WTC11 (cell line): ENCODE results near the gene PRELID3B. TPM values are rescaled to one million over a fixed set of nuclear protein-coding genes. Genes with fewer than 3 reads are reported as not detected.

Experiments
- ATAC-seq: fragments of 200-7000 bp; cut with Tn5 transposase; 2 replicates; pipeline ENCODE4 v1.10.0; 2021; ENCODE audit warnings: mild to moderate bottlenecking, moderate library complexity
- CTCF ChIA-PET: fragments of 300-600 bp; sonication (Branson Sonifier 250); formaldehyde crosslinking; loops from one replicate; lab custom pipeline; 2021; ENCODE audit warnings: antibody characterized with exemption; lab: Charles Lee
- POLR2A ChIA-PET: fragments of 350-600 bp; sonication (Branson Sonifier 250); formaldehyde crosslinking; loops from one replicate; lab custom pipeline; 2021; ENCODE audit warnings: antibody characterized with exemption; lab: Charles Lee
- DNase-seq: peaks from one replicate; pipeline ENCODE4 v3.0.0; 2021; ENCODE audit warnings: low spot score
- H3K27ac Mint-ChIP-seq: 2 replicates; pipeline ENCODE4 v1.8.0; 2021; ENCODE audit warnings: mixed read lengths
- H3K27me3 Mint-ChIP-seq: 2 replicates; pipeline ENCODE4 v1.8.0; 2021; ENCODE audit warnings: low read depth, mild to moderate bottlenecking, moderate library complexity, mixed read lengths
- H3K36me3 Mint-ChIP-seq: 2 replicates; pipeline ENCODE4 v1.8.0; 2021; ENCODE audit warnings: mixed read lengths
- H3K4me1 Mint-ChIP-seq: 2 replicates; pipeline ENCODE4 v1.8.0; 2022; ENCODE audit warnings: mixed read lengths
- H3K4me3 Mint-ChIP-seq: 2 replicates; pipeline ENCODE4 v1.8.0; 2021; ENCODE audit warnings: mild to moderate bottlenecking, moderate library complexity, mixed read lengths
- H3K9me3 Mint-ChIP-seq: 2 replicates; pipeline ENCODE4 v1.8.0; 2021; ENCODE audit warnings: mixed read lengths
- AR ChIP-seq: fragments of 250-450 bp; sonication (Bioruptor Pico); IDR thresholded peaks from 2 replicates; pipeline ENCODE4 v1.9.0; 2021; ENCODE audit warnings: mild to moderate bottlenecking
- ATF1 ChIP-seq: sonication (generic); formaldehyde crosslinking; IDR thresholded peaks from 2 replicates; pipeline ENCODE4 v1.8.1; 2023; ENCODE audit warnings: mild to moderate bottlenecking, moderate library complexity, missing genetic modification reagents
- ATF3 ChIP-seq: sonication (generic); formaldehyde crosslinking; conservative IDR thresholded peaks from 2 replicates; pipeline ENCODE4 v1.8.1; 2022; ENCODE audit warnings: mild to moderate bottlenecking, missing genetic modification reagents
- CBFB ChIP-seq: sonication (generic); formaldehyde crosslinking; IDR thresholded peaks from 2 replicates; pipeline ENCODE4 v1.8.1; 2022; ENCODE audit warnings: mild to moderate bottlenecking, low read depth, missing genetic modification reagents
- E2F4 ChIP-seq: sonication (generic); formaldehyde crosslinking; IDR thresholded peaks from 2 replicates; pipeline ENCODE4 v1.8.1; 2022; ENCODE audit warnings: low read depth, mild to moderate bottlenecking, moderate library complexity, missing genetic modification reagents, borderline replicate concordance
- ERG ChIP-seq: fragments of 250-450 bp; sonication (Bioruptor Pico); IDR thresholded peaks from 2 replicates; pipeline ENCODE4 v1.8.0; 2021; ENCODE audit warnings: mild to moderate bottlenecking
- HMGA2 ChIP-seq: fragments of 250-450 bp; sonication (Bioruptor Pico); IDR thresholded peaks from 2 replicates; pipeline ENCODE4 v1.4.0; 2021; ENCODE audit warnings: mild to moderate bottlenecking, moderate library complexity
- KAT7 ChIP-seq: sonication (generic); formaldehyde crosslinking; IDR thresholded peaks from 2 replicates; pipeline ENCODE4 v1.8.1; 2023; ENCODE audit warnings: missing genetic modification reagents, mild to moderate bottlenecking, borderline replicate concordance
- MLX ChIP-seq: sonication (generic); formaldehyde crosslinking; IDR thresholded peaks from 2 replicates; pipeline ENCODE4 v1.8.1; 2023; ENCODE audit warnings: mild to moderate bottlenecking, missing genetic modification reagents, moderate library complexity
- MYBL2 ChIP-seq: sonication (generic); formaldehyde crosslinking; IDR thresholded peaks from 2 replicates; pipeline ENCODE4 v1.8.1; 2023; ENCODE audit warnings: mild to moderate bottlenecking, moderate library complexity, missing genetic modification reagents
- NFE2L1 ChIP-seq: sonication (generic); formaldehyde crosslinking; IDR thresholded peaks from 2 replicates; pipeline ENCODE4 v1.8.1; 2023; ENCODE audit warnings: missing genetic modification reagents
- NR3C1 ChIP-seq: sonication (generic); formaldehyde crosslinking; conservative IDR thresholded peaks from 2 replicates; pipeline ENCODE4 v1.8.1; 2023; ENCODE audit warnings: low read depth, mild to moderate bottlenecking, missing genetic modification reagents
- PREB ChIP-seq: sonication (generic); formaldehyde crosslinking; IDR thresholded peaks from 2 replicates; pipeline ENCODE4 v1.8.1; 2022; ENCODE audit warnings: mild to moderate bottlenecking, missing genetic modification reagents, moderate library complexity, borderline replicate concordance
- RORB ChIP-seq: fragments of 250-450 bp; sonication (Bioruptor Pico); IDR thresholded peaks from 2 replicates; pipeline ENCODE4 v1.9.0; 2021; ENCODE audit warnings: mild to moderate bottlenecking
- SMAD4 ChIP-seq: sonication (generic); formaldehyde crosslinking; IDR thresholded peaks from 2 replicates; pipeline ENCODE4 v1.8.0; 2022; ENCODE audit warnings: mild to moderate bottlenecking, missing genetic modification reagents
- SOX15 ChIP-seq: fragments of 250-450 bp; sonication (Bioruptor Pico); IDR thresholded peaks from 2 replicates; pipeline ENCODE4 v1.9.0; 2021; ENCODE audit warnings: mild to moderate bottlenecking
- USF1 ChIP-seq: sonication (generic); formaldehyde crosslinking; IDR thresholded peaks from 2 replicates; pipeline ENCODE4 v1.8.0; 2022; ENCODE audit warnings: mild to moderate bottlenecking, missing genetic modification reagents
- ZNF219 ChIP-seq: sonication (generic); formaldehyde crosslinking; IDR thresholded peaks from 2 replicates; pipeline ENCODE4 v1.8.0; 2023; ENCODE audit warnings: missing genetic modification reagents, mild to moderate bottlenecking, borderline replicate concordance
- ZNF232 ChIP-seq: sonication (generic); formaldehyde crosslinking; IDR thresholded peaks from 2 replicates; pipeline ENCODE4 v1.8.0; 2022; ENCODE audit warnings: mild to moderate bottlenecking, missing genetic modification reagents
- ZNF281 ChIP-seq: sonication (generic); formaldehyde crosslinking; IDR thresholded peaks from 2 replicates; pipeline ENCODE4 v1.8.0; 2023; ENCODE audit warnings: mild to moderate bottlenecking, missing genetic modification reagents
- total RNA-seq: library from RNA; stranded (reverse); gene quantifications from 3 replicates; pipeline ENCODE4 v1.2.3, GENCODE V29; 2021

PRELID3B gene
- total RNA-seq, 1 experiment from 2014 or later: 46.9 TPM

GRCh38 chr20:59022754-59023153 lies 19.8 kb downstream of the PRELID3B start:
- Mint-ChIP-seq H3K4me3 (no peak overlapping the region), H3K9me3 (no peaks in the 10 kb centered on the region), H3K27ac (no peak overlapping the region), H3K4me1 (peaks cover 17% of the 10 kb centered on the region), H3K36me3 (peaks cover 41% of the 10 kb centered on the region)
- CTCF ChIA-PET: interaction anchor here (0.6 to 1.0 kb wide), 3 partner anchors 185 to 541 kb away, joined by 3 read pairs; no protein-coding TSS in a partner anchor
- ATAC-seq: no peak
- TF ChIP-seq SMAD4 (CRISPR knock-in tag): no peak
- no peak for TF ChIP-seq KAT7 (CRISPR knock-in tag)
- TF ChIP-seq RORB: no peak
- no peak for TF ChIP-seq NFE2L1 (CRISPR knock-in tag)
- TF ChIP-seq ZNF232: no peak
- no peak for TF ChIP-seq ZNF219
- TF ChIP-seq MYBL2: no peak
- TF ChIP-seq ERG: no peak
- TF ChIP-seq NR3C1 (CRISPR knock-in tag): no peak
- TF ChIP-seq SOX15: no peak
- TF ChIP-seq MLX (CRISPR knock-in tag): no peak
- TF ChIP-seq HMGA2 (CRISPR knock-in tag): no peak
- TF ChIP-seq ATF3: no peak
- no peak for TF ChIP-seq PREB
- TF ChIP-seq ATF1 (CRISPR knock-in tag): no peak
- no peak for TF ChIP-seq E2F4 (CRISPR knock-in tag)
- TF ChIP-seq CBFB (CRISPR knock-in tag): no peak
- TF ChIP-seq AR (CRISPR knock-in tag): no peak
- TF ChIP-seq ZNF281 (CRISPR knock-in tag): no peak
- TF ChIP-seq USF1 (CRISPR knock-in tag): no peak
- TF ChIP-seq, all 79 proteins: peak for 0
- POLR2A ChIA-PET: interaction anchor here (0.8 to 1.6 kb wide), 2 partner anchors 9 to 301 kb away, joined by 4 to 6 read pairs; partner anchors contain the start of gene ATP5F1E
- H3K27me3 Mint-ChIP-seq: peaks cover 46% of the 10 kb centered on the region
- DNase-seq: no peak
